GM06990 (cell line): ENCODE measurements around the gene WDR5.

ENCODE experiments used
- DNase-seq: peaks from one replicate; pipeline ENCODE4 v3.0.0-alpha.2; 2011; ENCODE audit not compliant: insufficient read length; ENCODE audit errors: extremely low read depth
- H3K27me3 ChIP-seq: replicated peaks from 2 replicates; pipeline ENCODE4 v1.6.0; 2011; ENCODE audit warnings: low read length; ENCODE audit not compliant: control insufficient read depth, insufficient read depth
- H3K36me3 ChIP-seq: 2 replicates; pipeline ENCODE4 v1.5.1; 2011; ENCODE audit warnings: low read length; ENCODE audit not compliant: control insufficient read depth, insufficient read depth
- H3K4me3 ChIP-seq: replicated peaks from 2 replicates; pipeline ENCODE4 v1.5.1; 2011; ENCODE audit warnings: low read depth, mild to moderate bottlenecking, control low read depth, low read length
- TF ChIP-seq, protein P1 (sequence below): IDR thresholded peaks from 2 replicates; pipeline ENCODE4 v1.5.1; 2011; ENCODE audit warnings: low read length, control low read depth, mild to moderate bottlenecking, inconsistent platforms; ENCODE audit not compliant: insufficient read depth, poor library complexity, severe bottlenecking

The WDR5 gene

DNA sequence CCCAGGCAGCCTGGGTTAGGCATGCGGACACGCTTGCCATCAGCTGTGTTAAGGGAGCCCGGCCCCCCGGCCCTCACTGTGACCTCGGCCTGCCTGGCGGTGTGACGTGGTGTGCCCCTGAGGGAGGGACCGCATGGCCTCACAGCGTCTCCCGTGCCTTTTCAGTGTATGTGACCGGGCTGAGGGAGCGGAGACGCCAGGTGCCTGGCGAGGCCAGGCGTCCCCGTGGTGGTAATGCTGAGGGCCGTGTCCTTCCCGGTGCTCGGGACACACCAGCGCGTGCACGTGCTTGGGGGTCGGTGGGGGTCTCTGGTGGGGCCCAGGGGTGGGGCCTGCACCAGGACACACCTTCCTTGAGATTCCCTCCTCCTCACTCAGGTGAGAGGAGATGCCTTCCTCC is 17.6 kb downstream of the WDR5 start:
- TF ChIP-seq, protein P1, sequence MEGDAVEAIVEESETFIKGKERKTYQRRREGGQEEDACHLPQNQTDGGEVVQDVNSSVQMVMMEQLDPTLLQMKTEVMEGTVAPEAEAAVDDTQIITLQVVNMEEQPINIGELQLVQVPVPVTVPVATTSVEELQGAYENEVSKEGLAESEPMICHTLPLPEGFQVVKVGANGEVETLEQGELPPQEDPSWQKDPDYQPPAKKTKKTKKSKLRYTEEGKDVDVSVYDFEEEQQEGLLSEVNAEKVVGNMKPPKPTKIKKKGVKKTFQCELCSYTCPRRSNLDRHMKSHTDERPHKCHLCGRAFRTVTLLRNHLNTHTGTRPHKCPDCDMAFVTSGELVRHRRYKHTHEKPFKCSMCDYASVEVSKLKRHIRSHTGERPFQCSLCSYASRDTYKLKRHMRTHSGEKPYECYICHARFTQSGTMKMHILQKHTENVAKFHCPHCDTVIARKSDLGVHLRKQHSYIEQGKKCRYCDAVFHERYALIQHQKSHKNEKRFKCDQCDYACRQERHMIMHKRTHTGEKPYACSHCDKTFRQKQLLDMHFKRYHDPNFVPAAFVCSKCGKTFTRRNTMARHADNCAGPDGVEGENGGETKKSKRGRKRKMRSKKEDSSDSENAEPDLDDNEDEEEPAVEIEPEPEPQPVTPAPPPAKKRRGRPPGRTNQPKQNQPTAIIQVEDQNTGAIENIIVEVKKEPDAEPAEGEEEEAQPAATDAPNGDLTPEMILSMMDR: no peak
- peaks cover 56% of the 10 kb centered on the region for H3K36me3 ChIP-seq
- H3K4me3 ChIP-seq: no peak overlapping the region
- no peak for DNase-seq
- H3K27me3 ChIP-seq: no peaks in the 10 kb centered on the region

DNA sequence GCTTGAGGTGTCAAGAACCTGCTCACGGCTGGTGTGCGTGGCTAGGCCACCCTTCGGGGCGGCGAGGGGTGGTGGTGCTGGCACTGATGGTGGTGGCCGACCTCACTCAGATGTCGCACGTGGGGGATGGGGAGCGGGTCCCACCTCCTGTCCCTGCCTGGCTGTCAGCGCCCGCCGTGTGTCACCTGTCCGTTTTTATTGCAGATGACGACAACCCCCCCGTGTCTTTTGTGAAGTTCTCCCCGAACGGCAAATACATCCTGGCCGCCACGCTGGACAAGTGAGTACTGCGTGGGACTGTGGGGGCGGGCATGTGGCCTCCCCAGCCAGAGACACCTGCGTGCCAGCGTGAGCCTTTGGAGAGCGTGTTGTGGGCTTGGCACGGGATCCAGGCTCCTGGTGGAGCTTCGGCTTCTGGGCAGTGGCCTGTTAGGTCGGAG is 18.4 kb downstream of the WDR5 start:
- TF ChIP-seq, protein P1: no peak
- Histone ChIP-seq H3K4me3 (no peak overlapping the region), H3K36me3 (peaks cover 51% of the 10 kb centered on the region), H3K27me3 (no peaks in the 10 kb centered on the region)
- no peak for DNase-seq

DNA sequence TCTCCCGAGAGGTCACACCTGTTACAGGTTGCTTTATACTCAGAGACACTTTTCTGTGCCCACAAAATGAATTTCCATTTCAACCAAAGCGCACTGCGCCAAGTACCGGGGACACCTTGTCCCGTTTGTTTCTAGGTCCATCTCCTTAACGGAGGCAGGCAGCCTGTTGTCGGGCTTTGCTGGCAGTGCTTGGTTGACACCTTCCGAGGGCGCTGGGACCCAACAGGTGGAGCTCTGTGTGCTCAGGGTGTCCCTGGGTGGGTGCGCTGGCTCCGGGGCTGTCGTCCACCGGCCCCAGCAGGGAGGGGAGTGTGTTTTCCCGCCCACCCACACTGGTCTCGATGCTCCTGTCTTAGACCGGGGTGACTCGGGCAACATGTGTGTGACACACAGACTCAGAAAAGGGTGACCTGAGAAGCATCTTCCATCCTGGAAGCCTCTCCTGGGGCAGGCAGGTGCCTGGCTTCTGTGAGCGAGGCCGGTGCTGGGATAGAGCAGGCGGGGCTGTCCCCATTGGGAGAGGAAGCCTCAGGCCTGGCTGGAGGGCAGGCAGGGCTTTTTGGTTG is 20.0 kb downstream of the WDR5 start:
- H3K36me3 ChIP-seq: peaks cover 51% of the 10 kb centered on the region
- H3K27me3 ChIP-seq: no peaks in the 10 kb centered on the region
- H3K4me3 ChIP-seq: no peak overlapping the region
- no peak for DNase-seq
- TF ChIP-seq, protein P1: no peak

DNA sequence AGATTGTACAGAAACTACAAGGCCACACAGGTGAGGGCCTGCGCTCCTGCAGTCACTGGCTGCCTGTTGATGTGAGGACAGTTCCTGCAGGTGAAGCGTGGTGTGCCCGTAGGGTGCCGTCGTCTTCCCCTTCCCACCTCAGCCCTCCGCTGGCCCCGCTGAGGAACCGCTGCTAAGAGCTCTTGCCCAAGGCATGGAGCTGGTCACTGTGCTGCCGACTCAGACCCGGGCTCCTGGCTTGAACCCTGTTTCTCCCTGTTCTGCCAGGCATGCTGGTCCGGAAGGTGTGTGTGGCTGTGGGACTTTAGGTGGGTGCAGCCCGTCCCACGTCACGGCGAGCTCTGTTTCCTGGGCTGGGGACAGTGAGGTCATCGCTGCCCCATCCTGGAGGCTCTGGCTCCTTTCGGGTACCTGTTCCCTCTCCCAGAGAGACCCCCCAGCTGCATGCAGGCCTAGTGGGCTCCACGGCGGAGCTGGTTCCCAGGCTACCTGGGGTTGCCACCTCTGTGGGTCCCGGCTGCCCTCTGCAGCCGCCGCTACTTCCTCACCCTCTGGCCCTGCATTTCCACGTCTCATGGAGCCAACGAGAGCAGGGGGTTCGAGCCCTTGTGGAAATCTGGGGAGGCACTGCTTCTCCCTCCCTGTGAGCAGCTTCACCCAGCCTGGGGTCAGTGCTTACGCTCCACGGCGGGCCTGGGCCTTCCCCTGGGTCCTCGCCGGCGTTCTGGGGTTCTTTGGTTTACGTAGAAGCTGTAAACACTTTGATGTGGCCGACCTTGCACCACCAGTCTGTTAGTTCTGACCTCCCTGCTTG is 20.9 kb downstream of the WDR5 start:
- TF ChIP-seq, protein P1: no peak
- Histone ChIP-seq H3K4me3 (no peak overlapping the region), H3K36me3 (peaks cover 46% of the 10 kb centered on the region), H3K27me3 (no peaks in the 10 kb centered on the region)
- DNase-seq: no peak

DNA sequence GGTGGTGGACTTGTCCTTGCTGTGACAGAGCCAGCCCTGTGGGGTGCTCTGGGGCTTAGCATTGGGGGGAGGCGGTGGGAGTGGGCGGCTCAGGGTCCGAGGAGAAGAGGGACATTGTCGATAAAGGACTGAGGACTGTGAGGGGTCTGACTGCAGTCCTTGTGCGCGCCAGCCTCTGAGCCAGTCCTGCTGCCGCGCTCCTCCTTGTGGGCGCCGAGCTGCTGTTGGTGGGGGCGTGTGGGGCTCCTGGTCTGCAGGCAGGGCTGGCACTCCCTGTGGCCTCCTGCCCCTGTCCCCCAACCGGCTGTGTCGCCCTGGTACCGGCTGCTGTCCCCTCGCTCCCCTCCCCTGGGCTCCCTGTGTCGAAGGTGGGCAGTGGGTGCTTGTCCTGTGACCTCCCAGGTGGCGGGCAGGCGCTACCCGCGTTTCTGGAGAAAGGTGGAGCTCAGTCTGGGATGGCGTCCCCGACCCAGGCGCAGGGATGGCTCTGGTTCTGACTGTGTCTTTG is 21.6 kb downstream of the WDR5 start:
- H3K36me3 ChIP-seq: peaks cover 44% of the 10 kb centered on the region
- DNase-seq: no peak
- no peak overlapping the region for H3K4me3 ChIP-seq
- H3K27me3 ChIP-seq: no peaks in the 10 kb centered on the region
- TF ChIP-seq, protein P1: no peak
